Activated CD4-positive, alpha-beta T cell treated with anti-CD3 and anti-CD28 coated beads, Interleukin-2, amount 50 U/mL, for 16 hours (primary cell): ENCODE measurements around the gene IPO13.

Experiments used
- DNase-seq: peaks from one replicate; pipeline ENCODE4 v3.0.0-alpha.2; 2020

IPO13 gene

DNA sequence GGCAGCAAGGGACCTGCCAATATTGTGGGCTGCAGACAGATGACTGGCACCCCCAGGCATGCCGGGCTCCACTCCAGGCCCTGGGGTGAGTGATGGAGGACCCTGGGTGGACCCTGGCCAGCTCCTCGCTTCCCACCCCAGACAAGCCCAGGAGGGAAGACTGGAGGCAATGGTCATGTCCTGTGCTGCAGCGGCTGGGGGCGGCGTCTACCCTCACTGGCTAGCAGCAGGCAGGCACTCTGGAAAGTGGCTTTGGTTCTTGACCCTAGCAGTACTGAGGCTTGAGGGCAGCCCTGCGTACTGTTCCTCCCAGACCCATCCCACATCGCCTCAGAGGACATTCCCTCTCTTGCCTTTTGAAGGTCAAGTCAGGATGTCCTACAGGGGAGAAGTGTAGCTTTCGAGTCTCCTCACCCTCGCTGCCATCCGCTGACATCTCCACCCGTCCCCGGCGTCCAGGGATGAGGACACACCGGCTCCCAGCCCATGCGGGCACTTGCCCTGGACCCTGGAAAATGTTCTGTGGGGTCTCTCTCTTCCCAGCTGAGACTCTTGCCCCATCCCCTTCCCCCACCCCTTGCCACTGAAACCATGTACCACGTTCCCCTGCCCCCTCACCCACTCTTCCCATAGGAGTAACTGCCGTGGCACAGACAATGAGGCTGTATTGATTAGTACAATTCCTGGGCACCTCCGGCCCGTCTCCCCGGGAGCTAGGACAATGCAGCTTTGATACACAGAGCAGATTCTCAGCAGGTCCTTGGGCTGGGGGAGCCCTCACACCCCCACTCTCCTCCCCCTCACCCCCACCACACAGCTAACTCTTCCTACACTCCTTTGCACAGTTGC lies 69.5 kb downstream of the IPO13 start:
- DNase-seq = no peak

DNA sequence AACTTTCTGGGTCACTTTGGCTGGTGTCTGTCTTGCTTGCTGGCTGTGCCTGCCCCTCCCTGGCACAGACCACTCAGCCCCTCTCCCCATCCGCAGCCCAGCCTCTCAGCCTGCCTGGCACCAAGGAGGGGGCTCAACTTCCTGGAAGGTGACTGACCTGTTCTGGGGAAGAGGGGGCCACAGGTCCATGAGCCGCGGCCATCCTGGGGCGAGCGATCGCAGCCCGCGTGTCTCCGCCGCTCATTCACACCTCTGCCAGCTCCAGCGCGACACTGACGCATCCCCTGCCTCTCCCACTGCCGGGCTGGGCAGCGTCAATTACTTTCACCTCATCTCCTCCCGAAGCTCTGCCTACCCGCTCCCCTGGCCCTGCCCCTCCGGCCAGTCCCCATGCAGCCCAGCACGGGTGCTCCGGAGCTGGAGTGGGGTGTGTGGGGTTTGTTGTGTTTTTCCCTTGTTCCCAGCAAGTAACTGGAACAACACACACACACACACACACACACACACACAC lies 70.2 kb downstream of the IPO13 start:
- no peak for DNase-seq
